Panc1 (cell line): ENCODE data around the gene RBMS1. TPM values are rescaled to one million over a fixed set of nuclear protein-coding genes. Genes with fewer than 3 reads are reported as not detected.

Experiments used
- ATAC-seq: fragments of 200-7000 bp; cut with Tn5 transposase; 2 replicates; pipeline ENCODE4 v1.9.1; 2020; ENCODE audit warnings: mild to moderate bottlenecking, moderate library complexity
- BruUV-seq: library from RNA; stranded (reverse); fragments of 400-500 nt; replicated peaks from 2 replicates; lab custom pipeline; 2021; lab: Mats Ljungman, UMichigan
- CTCF ChIA-PET: fragments of 300-600 bp; sonication (Branson Sonifier 250); formaldehyde crosslinking; loops from one replicate; lab custom pipeline; 2022; ENCODE audit warnings: antibody characterized with exemption; lab: Charles Lee
- POLR2A ChIA-PET: fragments of 300-600 bp; sonication (Branson Sonifier 250); formaldehyde crosslinking; loops from one replicate; lab custom pipeline; 2022; ENCODE audit warnings: antibody characterized with exemption; lab: Charles Lee
- DNase-seq: peaks from one replicate; pipeline ENCODE4 v3.0.0-alpha.2; 2010; ENCODE audit warnings: low read depth, low spot score
- H3K27ac ChIP-seq: 2 replicates; pipeline ENCODE4 v1.5.1; 2011; ENCODE audit warnings: mild to moderate bottlenecking, low read length, inconsistent platforms
- H3K27me3 ChIP-seq: fragments of 200-500 bp; sonication (Bioruptor generic); 2 replicates; pipeline ENCODE4 v1.6.0; 2014; ENCODE audit warnings: low read length, inconsistent platforms; ENCODE audit not compliant: control insufficient read depth, insufficient read depth
- H3K36me3 ChIP-seq: fragments of 200-500 bp; sonication (Bioruptor generic); 2 replicates; pipeline ENCODE4 v1.5.1; 2014; ENCODE audit warnings: inconsistent platforms, mild to moderate bottlenecking, low read length, moderate library complexity; ENCODE audit not compliant: control insufficient read depth, insufficient read depth
- H3K4me1 ChIP-seq: 2 replicates; pipeline ENCODE4 v1.5.1; 2011; ENCODE audit warnings: inconsistent platforms, mild to moderate bottlenecking, low read length, moderate library complexity; ENCODE audit not compliant: control insufficient read depth, insufficient read depth
- H3K4me3 ChIP-seq, 2 experiments: 2 replicates each; pipeline ENCODE4 v1.5.1; 2011 to 2012; ENCODE audit warnings: low read depth in 2 of 2, low read length in 2 of 2, mild to moderate bottlenecking in 2 of 2, inconsistent platforms in 1 of 2, moderate library complexity in 1 of 2
- H3K9me3 ChIP-seq: fragments of 200-500 bp; sonication (Bioruptor generic); 2 replicates; pipeline ENCODE4 v1.5.1; 2014; ENCODE audit warnings: low read depth, mild to moderate bottlenecking, inconsistent platforms, low read length, moderate library complexity; ENCODE audit not compliant: control insufficient read depth, insufficient read depth
- POLR2AphosphoS5 ChIP-seq: IDR thresholded peaks from 2 replicates; pipeline ENCODE4 v1.6.1; 2012; ENCODE audit warnings: mild to moderate bottlenecking, low read depth, low read length, moderate library complexity
- SIN3A ChIP-seq: IDR thresholded peaks from 2 replicates; pipeline ENCODE4 v1.6.1; 2012; ENCODE audit warnings: low read depth, mild to moderate bottlenecking, low read length, moderate library complexity, borderline replicate concordance; ENCODE audit not compliant: insufficient read depth
- TCF7L2 ChIP-seq: IDR thresholded peaks from 2 replicates; pipeline ENCODE4 v1.6.1; 2011; ENCODE audit warnings: mild to moderate bottlenecking, low read depth, low read length, inconsistent platforms
- in situ Hi-C: cut with HindIII; loops from 2 replicates; pipeline ENCODE4 v1.10.0; 2016; ENCODE audit warnings: low sequenced_read_pairs, low pct_unique_long_range_greater_than_20kb
- intact Hi-C: fragments of 100-400 bp; cut with micrococcal nuclease; formaldehyde crosslinking; loops from one replicate; pipeline ENCODE4 v1.10.0; 2022; ENCODE audit not compliant: unreplicated experiment
- total RNA-seq: library from RNA; stranded (reverse); gene quantifications from one replicate; pipeline ENCODE4 v1.2.1, GENCODE V29; 2021; ENCODE audit not compliant: unreplicated experiment
- TF ChIP-seq, protein P1 (sequence below), 2 experiments: IDR thresholded peaks; 2 replicates each; pipeline ENCODE4 v1.6.1; 2011 to 2012; ENCODE audit warnings: low read depth in 2 of 2, control low read depth in 1 of 2, low read length in 1 of 2, mild to moderate bottlenecking in 1 of 2, moderate library complexity in 1 of 2; ENCODE audit not compliant: insufficient read depth in 1 of 2
- TF ChIP-seq, protein P2 (sequence below): fragments of 450-650 bp; IDR thresholded peaks from 2 replicates; pipeline ENCODE4 v1.5.1; 2017; ENCODE audit warnings: mild to moderate bottlenecking

Gene RBMS1
- total RNA-seq, 1 experiment from 2014 or later = 67.0 TPM

DNA sequence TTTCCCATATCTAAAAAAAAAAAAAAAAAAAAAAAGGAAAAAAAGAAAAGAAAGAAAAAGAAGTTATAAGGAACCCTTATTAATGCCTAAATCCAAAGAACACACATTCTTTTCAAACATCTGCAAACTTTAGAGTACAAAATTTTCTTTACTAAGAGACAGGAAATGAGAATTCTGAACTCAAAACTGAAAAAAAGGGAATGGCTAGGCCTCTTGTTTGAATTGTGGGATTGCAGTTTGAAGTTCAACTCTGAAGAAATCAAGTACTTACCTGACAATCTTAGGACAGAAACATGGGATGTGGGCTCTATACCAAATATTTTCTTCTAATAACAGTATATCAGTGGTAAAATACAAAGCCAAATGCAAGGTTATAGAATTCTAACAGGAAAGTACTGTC is 175.4 kb downstream of the RBMS1 start:
- H3K36me3 ChIP-seq = no peaks in the 10 kb centered on the region
- ATAC-seq (no peak), DNase-seq (no peak)
- TF ChIP-seq SIN3A (no peak), POLR2AphosphoS5 (no peak), TCF7L2 (no peak)
- TF ChIP-seq, protein P1, sequence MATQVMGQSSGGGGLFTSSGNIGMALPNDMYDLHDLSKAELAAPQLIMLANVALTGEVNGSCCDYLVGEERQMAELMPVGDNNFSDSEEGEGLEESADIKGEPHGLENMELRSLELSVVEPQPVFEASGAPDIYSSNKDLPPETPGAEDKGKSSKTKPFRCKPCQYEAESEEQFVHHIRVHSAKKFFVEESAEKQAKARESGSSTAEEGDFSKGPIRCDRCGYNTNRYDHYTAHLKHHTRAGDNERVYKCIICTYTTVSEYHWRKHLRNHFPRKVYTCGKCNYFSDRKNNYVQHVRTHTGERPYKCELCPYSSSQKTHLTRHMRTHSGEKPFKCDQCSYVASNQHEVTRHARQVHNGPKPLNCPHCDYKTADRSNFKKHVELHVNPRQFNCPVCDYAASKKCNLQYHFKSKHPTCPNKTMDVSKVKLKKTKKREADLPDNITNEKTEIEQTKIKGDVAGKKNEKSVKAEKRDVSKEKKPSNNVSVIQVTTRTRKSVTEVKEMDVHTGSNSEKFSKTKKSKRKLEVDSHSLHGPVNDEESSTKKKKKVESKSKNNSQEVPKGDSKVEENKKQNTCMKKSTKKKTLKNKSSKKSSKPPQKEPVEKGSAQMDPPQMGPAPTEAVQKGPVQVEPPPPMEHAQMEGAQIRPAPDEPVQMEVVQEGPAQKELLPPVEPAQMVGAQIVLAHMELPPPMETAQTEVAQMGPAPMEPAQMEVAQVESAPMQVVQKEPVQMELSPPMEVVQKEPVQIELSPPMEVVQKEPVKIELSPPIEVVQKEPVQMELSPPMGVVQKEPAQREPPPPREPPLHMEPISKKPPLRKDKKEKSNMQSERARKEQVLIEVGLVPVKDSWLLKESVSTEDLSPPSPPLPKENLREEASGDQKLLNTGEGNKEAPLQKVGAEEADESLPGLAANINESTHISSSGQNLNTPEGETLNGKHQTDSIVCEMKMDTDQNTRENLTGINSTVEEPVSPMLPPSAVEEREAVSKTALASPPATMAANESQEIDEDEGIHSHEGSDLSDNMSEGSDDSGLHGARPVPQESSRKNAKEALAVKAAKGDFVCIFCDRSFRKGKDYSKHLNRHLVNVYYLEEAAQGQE (IDR thresholded peaks at IDR 0.05; ENCODE audit: insufficient read depth in 1 of 2, low read depth in 2 of 2, low read length in 1 of 2) = no peak
- TF ChIP-seq, protein P2, sequence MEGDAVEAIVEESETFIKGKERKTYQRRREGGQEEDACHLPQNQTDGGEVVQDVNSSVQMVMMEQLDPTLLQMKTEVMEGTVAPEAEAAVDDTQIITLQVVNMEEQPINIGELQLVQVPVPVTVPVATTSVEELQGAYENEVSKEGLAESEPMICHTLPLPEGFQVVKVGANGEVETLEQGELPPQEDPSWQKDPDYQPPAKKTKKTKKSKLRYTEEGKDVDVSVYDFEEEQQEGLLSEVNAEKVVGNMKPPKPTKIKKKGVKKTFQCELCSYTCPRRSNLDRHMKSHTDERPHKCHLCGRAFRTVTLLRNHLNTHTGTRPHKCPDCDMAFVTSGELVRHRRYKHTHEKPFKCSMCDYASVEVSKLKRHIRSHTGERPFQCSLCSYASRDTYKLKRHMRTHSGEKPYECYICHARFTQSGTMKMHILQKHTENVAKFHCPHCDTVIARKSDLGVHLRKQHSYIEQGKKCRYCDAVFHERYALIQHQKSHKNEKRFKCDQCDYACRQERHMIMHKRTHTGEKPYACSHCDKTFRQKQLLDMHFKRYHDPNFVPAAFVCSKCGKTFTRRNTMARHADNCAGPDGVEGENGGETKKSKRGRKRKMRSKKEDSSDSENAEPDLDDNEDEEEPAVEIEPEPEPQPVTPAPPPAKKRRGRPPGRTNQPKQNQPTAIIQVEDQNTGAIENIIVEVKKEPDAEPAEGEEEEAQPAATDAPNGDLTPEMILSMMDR = no peak
- BruUV-seq = no TSS peak
- POLR2A ChIA-PET = interaction anchor here (0.7 kb wide), 1 partner anchor 16 kb away, joined by 17 read pairs; no protein-coding TSS in a partner anchor
- CTCF ChIA-PET = no interaction called here
- no peaks in the 10 kb centered on the region for H3K27me3 ChIP-seq
- intact Hi-C loops = loop anchor here (5.0 kb wide), 1 partner anchor 654 kb away; no protein-coding TSS in a partner anchor
- no peak overlapping the region for H3K4me3 ChIP-seq
- no peak overlapping the region for H3K27ac ChIP-seq
- no peaks in the 10 kb centered on the region for H3K9me3 ChIP-seq
- in situ Hi-C loops = no loop called here
- H3K4me1 ChIP-seq = no peaks in the 10 kb centered on the region

DNA sequence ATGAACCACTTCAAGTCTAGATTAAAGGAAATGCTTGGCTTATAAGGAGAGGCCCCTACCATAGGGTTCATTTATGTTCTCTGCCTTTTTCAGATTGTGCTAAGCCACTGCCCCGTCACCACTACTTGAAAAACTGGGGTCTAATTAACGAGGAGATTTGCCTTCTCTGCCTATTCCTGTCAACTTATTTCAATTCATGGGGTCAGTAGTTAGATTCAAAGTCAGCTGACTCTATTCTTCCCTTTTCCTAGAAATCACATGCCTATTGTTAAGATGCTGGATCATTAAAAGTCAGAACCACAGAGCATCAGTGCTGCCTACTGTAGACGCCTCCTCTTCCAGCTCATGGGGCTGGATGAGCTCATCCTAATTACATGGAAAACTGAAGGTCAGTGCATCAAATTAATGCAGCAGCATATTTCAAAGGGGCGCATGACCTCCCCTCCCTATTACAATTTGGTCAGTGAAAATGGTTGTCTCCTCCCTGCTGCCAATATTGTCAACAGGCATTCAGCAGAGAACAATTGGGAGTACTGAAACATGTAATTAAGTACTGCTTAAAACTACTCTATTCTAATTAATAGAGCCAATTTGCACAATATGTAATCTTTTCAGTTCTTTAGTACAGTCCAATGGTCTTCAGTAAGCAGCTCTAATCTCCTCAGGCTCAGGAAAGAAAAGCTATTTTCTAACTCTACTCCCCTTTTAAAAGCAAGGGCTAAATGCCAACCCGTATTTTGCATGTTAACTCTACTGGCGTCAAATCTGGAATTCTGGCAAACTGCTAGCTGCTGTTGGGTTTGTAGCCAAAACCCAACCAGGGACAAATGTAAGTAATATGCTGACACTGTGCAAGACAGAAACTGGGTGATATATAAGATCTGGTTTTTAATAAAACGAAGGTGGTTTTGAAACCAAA is 176.2 kb downstream of the RBMS1 start:
- POLR2A ChIA-PET = interaction anchor here (0.7 kb wide), 1 partner anchor 16 kb away, joined by 17 read pairs; no protein-coding TSS in a partner anchor
- H3K9me3 ChIP-seq = no peaks in the 10 kb centered on the region
- no peaks in the 10 kb centered on the region for H3K36me3 ChIP-seq
- ATAC-seq = no peak
- DNase-seq = no peak
- TF ChIP-seq POLR2AphosphoS5 = no peak
- TF ChIP-seq TCF7L2 = no peak
- TF ChIP-seq, protein P1 (IDR thresholded peaks at IDR 0.05; ENCODE audit: insufficient read depth in 1 of 2, low read depth in 2 of 2, low read length in 1 of 2) = no peak
- no peaks in the 10 kb centered on the region for H3K4me1 ChIP-seq
- in situ Hi-C loops (no loop called here), intact Hi-C loops (loop anchor here (5.0 kb wide), 1 partner anchor 655 kb away; no protein-coding TSS in a partner anchor)
- H3K27ac ChIP-seq = no peak overlapping the region
- no TSS peak for BruUV-seq
- CTCF ChIA-PET = no interaction called here
- H3K4me3 ChIP-seq = no peak overlapping the region
- H3K27me3 ChIP-seq = no peaks in the 10 kb centered on the region
